Kidney (tissue), 14 donors: ENCODE results near the gene SELP. TPM values are rescaled to one million over a fixed set of nuclear protein-coding genes. Genes with fewer than 3 reads are reported as not detected.

Source experiments
- DNase-seq, 5 donors: peaks; one replicate each; pipeline ENCODE4 v3.0.0-alpha.2; 2013 to 2020
- FAIRE-seq: peaks from 2 replicates; lab custom pipeline; 2012; peaks lifted over from hg19 to GRCh38; lab: Jason Lieb, UNC
- H3K27ac ChIP-seq, 2 donors: one replicate each; pipeline ENCODE4 v1.7.0; 2013; ENCODE audit warnings: low read depth in 2 of 2, low read length in 2 of 2, inconsistent platforms in 1 of 2
- H3K27me3 ChIP-seq: one replicate; pipeline ENCODE4 v1.7.1; 2013; ENCODE audit warnings: low read length, inconsistent platforms; ENCODE audit not compliant: control insufficient read depth, insufficient read depth
- H3K36me3 ChIP-seq, 3 donors: one replicate each; pipeline versions ENCODE4 v1.7.0 to v1.7.1; 2013; ENCODE audit warnings: low read length in 3 of 3, control low read depth in 1 of 3, inconsistent platforms in 1 of 3; ENCODE audit not compliant: insufficient read depth in 3 of 3, control insufficient read depth in 2 of 3
- H3K4me1 ChIP-seq, 3 donors: one replicate each; pipeline versions ENCODE4 v1.7.0 to v1.7.1; 2013; ENCODE audit warnings: low read length in 3 of 3, inconsistent platforms in 1 of 3, low read depth in 1 of 3; ENCODE audit not compliant: control insufficient read depth in 2 of 3, insufficient read depth in 2 of 3
- H3K4me3 ChIP-seq, 3 donors: one replicate each; pipeline versions ENCODE4 v1.7.0 to v1.8.1; 2013; ENCODE audit warnings: low read length in 3 of 3, control low read depth in 1 of 3, inconsistent platforms in 1 of 3
- H3K9ac ChIP-seq, 3 donors: one replicate each; pipeline versions ENCODE4 v1.7.0 to v1.7.1; 2013; ENCODE audit warnings: low read length in 3 of 3, control low read depth in 1 of 3, inconsistent platforms in 1 of 3
- H3K9me3 ChIP-seq, 3 donors: one replicate each; pipeline versions ENCODE4 v1.7.0 to v1.7.1; 2013; ENCODE audit warnings: low read length in 3 of 3, control low read depth in 1 of 3, inconsistent platforms in 1 of 3; ENCODE audit not compliant: control insufficient read depth in 2 of 3, insufficient read depth in 1 of 3
- CTCF ChIP-seq: IDR thresholded peaks from 3 replicates; pipeline ENCODE4 v1.5.1; 2012; ENCODE audit warnings: mild to moderate bottlenecking, moderate library complexity, borderline replicate concordance; ENCODE audit not compliant: insufficient read depth; ENCODE audit errors: extremely low read depth
- intact Hi-C: fragments of 100-400 bp; cut with DNase I; formaldehyde crosslinking; loops from one replicate; pipeline ENCODE4 v1.11.1; 2022
- polyA plus RNA-seq: library from polyadenylated mRNA; stranded (reverse); fragments of 350-450 nt; fragmentation: Illumina TruSeq; extraction: RNeasy Lipid Tissue Mini Kit (QIAGEN cat#74804); gene quantifications from one replicate; pipeline ENCODE4 v1.2.3, GENCODE V29; 2014; ENCODE audit warnings: low read depth, low replicate concordance; ENCODE audit not compliant: insufficient read depth
- total RNA-seq: library from RNA; stranded (reverse); fragmentation: NEBNext Ultra II Directional; extraction: Animal tissue kit (Norgen Biotek cat#: 25700); gene quantifications from one replicate; pipeline ENCODE4 v1.2.1, GENCODE V29; 2021
- donor health status: control.
- donor health status: control.
- donor health status: control.
- donor health status: control.
- donor health status: control.
- donor health status: DM: yes; HTN: yes; CAD: no.
- donor health status: Normal renal cell carcinoma (clear cell type).

Gene SELP
- total and polyA plus RNA-seq, 2 donors from 2014 or later = 12.5 to 19.4 TPM

GRCh38 chr1:169634145-169634544 is 4.2 kb upstream of the SELP start:
- FAIRE-seq = no peak
- intact Hi-C loops = no loop called here
- no peak overlapping the region for H3K27ac ChIP-seq
- no peaks in the 10 kb centered on the region for H3K36me3 ChIP-seq
- no peak overlapping the region for H3K4me3 ChIP-seq
- no peak for DNase-seq
- no peaks in the 10 kb centered on the region for H3K4me1 ChIP-seq
- no peaks in the 10 kb centered on the region for H3K27me3 ChIP-seq
- H3K9ac ChIP-seq = no peak overlapping the region
- no peak for TF ChIP-seq CTCF
- peaks cover 0 to 25% (median 0%) of the 10 kb centered on the region in 3 donors for H3K9me3 ChIP-seq

GRCh38 chr1:169631249-169631648 is 1.3 kb upstream of the SELP start:
- Histone ChIP-seq H3K27me3 (no peaks in the 10 kb centered on the region), H3K4me1 (no peaks in the 10 kb centered on the region), H3K27ac (no peak overlapping the region), H3K9ac (no peak overlapping the region), H3K36me3 (no peaks in the 10 kb centered on the region), H3K9me3 (peaks cover 0 to 25% (median 0%) of the 10 kb centered on the region in 3 donors), H3K4me3 (no peak overlapping the region)
- no peak for TF ChIP-seq CTCF
- DNase-seq = no peak
- FAIRE-seq = no peak
- intact Hi-C loops = no loop called here

DNA sequence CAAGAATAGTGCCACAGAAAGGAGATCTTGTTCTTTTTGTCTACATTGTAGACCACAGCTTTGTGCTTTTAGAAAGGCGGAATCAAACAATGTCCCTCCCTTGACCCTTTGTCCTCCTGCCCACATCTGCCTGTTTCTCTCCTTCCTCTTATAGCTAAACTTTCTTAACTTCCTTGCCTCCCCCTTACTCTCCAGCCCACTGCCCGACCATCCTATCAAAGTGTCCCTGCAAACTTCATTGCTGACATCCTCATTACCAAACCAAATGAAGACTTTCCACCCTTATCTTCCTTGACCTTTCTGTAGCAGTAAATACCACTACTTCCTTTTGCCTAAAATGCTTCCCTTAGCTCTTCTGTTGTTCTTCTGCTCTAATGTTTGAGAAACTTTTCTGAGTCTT is 5.0 kb downstream of the SELP start:
- Histone ChIP-seq H3K36me3 (no peaks in the 10 kb centered on the region), H3K9ac (no peak overlapping the region), H3K4me1 (peaks cover 0 to 6% (median 0%) of the 10 kb centered on the region in 3 donors), H3K4me3 (no peak overlapping the region), H3K9me3 (no peaks in the 10 kb centered on the region), H3K27me3 (no peaks in the 10 kb centered on the region), H3K27ac (no peak overlapping the region)
- DNase-seq (no peak), FAIRE-seq (no peak)
- no peak for TF ChIP-seq CTCF
- intact Hi-C loops = no loop called here

GRCh38 chr1:169624122-169624521 is 5.8 kb downstream of the SELP start:
- no peak overlapping the region for H3K4me3 ChIP-seq
- H3K4me1 ChIP-seq = peaks cover 0 to 6% (median 0%) of the 10 kb centered on the region in 3 donors
- no peak for DNase-seq
- H3K36me3 ChIP-seq = no peaks in the 10 kb centered on the region
- no peaks in the 10 kb centered on the region for H3K27me3 ChIP-seq
- H3K9ac ChIP-seq = no peak overlapping the region
- no peak for TF ChIP-seq CTCF
- intact Hi-C loops = no loop called here
- H3K9me3 ChIP-seq = no peaks in the 10 kb centered on the region
- no peak for FAIRE-seq
- H3K27ac ChIP-seq = no peak overlapping the region
